Trophoblast cell (in vitro differentiated cells and primary cell): ENCODE measurements around the gene LRIT1.

Experiments
- DNase-seq, 2 donors: peaks; one replicate each; pipeline ENCODE4 v3.0.0-alpha.2; 2016
- H2AFZ ChIP-seq: 2 replicates; pipeline ENCODE4 v1.6.1; 2013; ENCODE audit warnings: low read length, moderate library complexity, mild to moderate bottlenecking; ENCODE audit not compliant: insufficient read depth, poor library complexity
- H2AK5ac ChIP-seq: 2 replicates; pipeline ENCODE4 v1.6.1; 2013; ENCODE audit warnings: mild to moderate bottlenecking, low read length
- H2BK120ac ChIP-seq: 2 replicates; pipeline ENCODE4 v1.6.1; 2013; ENCODE audit warnings: low read length, mild to moderate bottlenecking, moderate library complexity; ENCODE audit not compliant: insufficient read depth, poor library complexity
- H2BK12ac ChIP-seq: 2 replicates; pipeline ENCODE4 v1.6.1; 2013; ENCODE audit warnings: mild to moderate bottlenecking, low read length, moderate library complexity
- H2BK5ac ChIP-seq: 2 replicates; pipeline ENCODE4 v1.6.1; 2013; ENCODE audit warnings: low read length, low read depth, moderate library complexity, mild to moderate bottlenecking; ENCODE audit not compliant: poor library complexity
- H3K14ac ChIP-seq: 2 replicates; pipeline ENCODE4 v1.6.1; 2013; ENCODE audit warnings: mild to moderate bottlenecking, low read length
- H3K18ac ChIP-seq: 2 replicates; pipeline ENCODE4 v1.6.1; 2013; ENCODE audit warnings: mild to moderate bottlenecking, low read length
- H3K23ac ChIP-seq: 2 replicates; pipeline ENCODE4 v1.6.1; 2013; ENCODE audit warnings: low read length
- H3K27ac ChIP-seq: 2 replicates; pipeline ENCODE4 v1.5.1; 2013; ENCODE audit warnings: low read depth, mild to moderate bottlenecking, inconsistent platforms, low read length, moderate library complexity
- H3K27me3 ChIP-seq: 2 replicates; pipeline ENCODE4 v1.6.1; 2013; ENCODE audit warnings: inconsistent platforms, mild to moderate bottlenecking, low read length, moderate library complexity; ENCODE audit not compliant: insufficient read depth
- H3K36me3 ChIP-seq, 2 experiments: 1 replicate in 1 of 2; 2 replicates in 1 of 2; pipeline ENCODE4 v1.6.1; 2013; ENCODE audit warnings: low read length in 2 of 2, mild to moderate bottlenecking in 2 of 2, moderate library complexity in 1 of 2; ENCODE audit not compliant: insufficient read depth in 2 of 2, control insufficient read depth in 1 of 2
- H3K4ac ChIP-seq: 2 replicates; pipeline ENCODE4 v1.6.1; 2013; ENCODE audit warnings: low read depth, mild to moderate bottlenecking, low read length, moderate library complexity
- H3K4me1 ChIP-seq, 2 experiments: 1 replicate in 1 of 2; 2 replicates in 1 of 2; pipeline ENCODE4 v1.6.1; 2013; ENCODE audit warnings: low read length in 2 of 2, mild to moderate bottlenecking in 2 of 2, moderate library complexity in 1 of 2; ENCODE audit not compliant: insufficient read depth in 2 of 2, control insufficient read depth in 1 of 2
- H3K4me2 ChIP-seq: 2 replicates; pipeline ENCODE4 v1.6.1; 2013; ENCODE audit warnings: inconsistent platforms, mild to moderate bottlenecking, low read length, moderate library complexity
- H3K4me3 ChIP-seq: 2 replicates; pipeline ENCODE4 v1.5.1; 2013; ENCODE audit warnings: mild to moderate bottlenecking, low read depth, low read length, inconsistent platforms
- H3K79me1 ChIP-seq: one replicate; pipeline ENCODE4 v1.6.1; 2013; ENCODE audit warnings: low read length
- H3K79me2 ChIP-seq: 2 replicates; pipeline ENCODE4 v1.6.1; 2013; ENCODE audit warnings: low read length, mild to moderate bottlenecking; ENCODE audit not compliant: control insufficient read depth, insufficient read depth, poor library complexity
- H3K9ac ChIP-seq: 2 replicates; pipeline ENCODE4 v1.6.1; 2013; ENCODE audit warnings: mild to moderate bottlenecking, low read length
- H3K9me3 ChIP-seq: 2 replicates; pipeline ENCODE4 v1.6.1; 2013; ENCODE audit warnings: low read depth, mild to moderate bottlenecking, control low read depth, inconsistent platforms, low read length; ENCODE audit not compliant: insufficient read depth
- H4K12ac ChIP-seq: 2 replicates; pipeline ENCODE4 v1.6.1; 2013; ENCODE audit warnings: low read depth, mild to moderate bottlenecking, low read length, moderate library complexity
- H4K8ac ChIP-seq: 2 replicates; pipeline ENCODE4 v1.6.1; 2013; ENCODE audit warnings: low read depth, mild to moderate bottlenecking, low read length, moderate library complexity
- H4K91ac ChIP-seq: one replicate; pipeline ENCODE4 v1.6.1; 2013; ENCODE audit warnings: low read depth, mild to moderate bottlenecking, low read length, moderate library complexity
- WGBS: extraction: QIAGEN DNeasy Blood & Tissue Kit; methylation state at CpG from one replicate; pipeline ENCODE4 v1.1.7; 2013; ENCODE audit warnings: missing lambda C conversion rate; ENCODE audit not compliant: insufficient read length, insufficient coverage; ENCODE audit errors: extremely low coverage; 5-methylcytosine and 5-hydroxymethylcytosine counted together

The LRIT1 gene

GRCh38 chr10:84205853-84206525 lies 35.4 kb downstream of the LRIT1 start:
- H3K27me3 ChIP-seq: no peaks in the 10 kb centered on the region
- H3K4ac ChIP-seq: no peak overlapping the region
- no peak overlapping the region for H2BK12ac ChIP-seq
- no peaks in the 10 kb centered on the region for H3K9me3 ChIP-seq
- H3K4me3 ChIP-seq: no peak overlapping the region
- no peak overlapping the region for H2BK120ac ChIP-seq
- H3K14ac ChIP-seq: no peak overlapping the region
- no peak overlapping the region for H2AFZ ChIP-seq
- no peaks in the 10 kb centered on the region for H3K4me1 ChIP-seq
- H3K79me1 ChIP-seq: no peaks in the 10 kb centered on the region
- no peak overlapping the region for H3K18ac ChIP-seq
- no peak for DNase-seq
- H3K23ac ChIP-seq: no peak overlapping the region
- H2AK5ac ChIP-seq: no peak overlapping the region
- no peaks in the 10 kb centered on the region for H3K36me3 ChIP-seq
- H4K12ac ChIP-seq: no peak overlapping the region
- WGBS: no CpG with 5 or more reads among the region's 6 CpGs
- H2BK5ac ChIP-seq: no peak overlapping the region
- H4K8ac ChIP-seq: no peak overlapping the region
- no peak overlapping the region for H4K91ac ChIP-seq
- no peak overlapping the region for H3K4me2 ChIP-seq
- no peak overlapping the region for H3K27ac ChIP-seq
- H3K79me2 ChIP-seq: no peaks in the 10 kb centered on the region
- H3K9ac ChIP-seq: no peak overlapping the region

- H3K79me2 ChIP-seq: no peaks in the 10 kb centered on the region
- H3K23ac ChIP-seq: no peak overlapping the region
- H3K27me3 ChIP-seq: no peaks in the 10 kb centered on the region
- H3K4me2 ChIP-seq: no peak overlapping the region
- no CpG with 5 or more reads among the region's 8 CpGs for WGBS
- no peak overlapping the region for H3K27ac ChIP-seq
- H3K14ac ChIP-seq: no peak overlapping the region
- no peak overlapping the region for H4K91ac ChIP-seq
- DNase-seq: peak; percentile 34 to 68
- no peak overlapping the region for H2AFZ ChIP-seq
- H3K18ac ChIP-seq: no peak overlapping the region
- H2BK12ac ChIP-seq: no peak overlapping the region
- no peak overlapping the region for H2AK5ac ChIP-seq
- no peaks in the 10 kb centered on the region for H3K79me1 ChIP-seq
- no peak overlapping the region for H2BK120ac ChIP-seq
- H3K36me3 ChIP-seq: no peaks in the 10 kb centered on the region
- H3K9me3 ChIP-seq: no peaks in the 10 kb centered on the region
- no peaks in the 10 kb centered on the region for H3K4me1 ChIP-seq
- no peak overlapping the region for H3K9ac ChIP-seq
- H4K8ac ChIP-seq: no peak overlapping the region
- H2BK5ac ChIP-seq: no peak overlapping the region
- H4K12ac ChIP-seq: no peak overlapping the region
- H3K4ac ChIP-seq: no peak overlapping the region
- no peak overlapping the region for H3K4me3 ChIP-seq
These were observed 36.1 kb downstream of the LRIT1 start for GRCh38 chr10:84205049-84205852.

DNA sequence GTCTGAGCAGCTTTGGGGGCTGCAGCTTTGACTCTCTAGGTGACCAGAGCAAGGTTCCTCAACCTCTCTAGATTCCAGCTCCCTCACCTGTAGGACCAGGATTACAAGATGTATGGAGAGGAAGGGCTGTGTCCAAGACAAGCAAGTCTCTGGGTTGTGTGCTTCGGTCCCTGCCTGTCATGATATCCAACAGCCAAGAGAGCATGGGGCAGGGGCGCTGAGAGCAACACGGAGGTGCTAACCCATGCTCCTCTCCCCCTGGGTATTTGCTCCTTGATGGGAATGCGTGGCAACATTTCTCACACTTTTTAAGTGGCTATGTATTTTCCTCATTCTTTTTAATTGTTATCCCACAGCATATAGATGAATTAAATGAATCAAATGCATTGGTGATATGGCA lies 36.7 kb downstream of the LRIT1 start:
- H4K12ac ChIP-seq: no peak overlapping the region
- H3K4me2 ChIP-seq: no peak overlapping the region
- no peaks in the 10 kb centered on the region for H3K27me3 ChIP-seq
- H3K4ac ChIP-seq: no peak overlapping the region
- no peak overlapping the region for H4K91ac ChIP-seq
- no peak overlapping the region for H2BK12ac ChIP-seq
- no peak overlapping the region for H2AFZ ChIP-seq
- no peaks in the 10 kb centered on the region for H3K79me2 ChIP-seq
- no peaks in the 10 kb centered on the region for H3K4me1 ChIP-seq
- no peak overlapping the region for H4K8ac ChIP-seq
- H3K4me3 ChIP-seq: no peak overlapping the region
- no peak for DNase-seq
- no CpG with 5 or more reads among the region's 4 CpGs for WGBS
- H3K9ac ChIP-seq: no peak overlapping the region
- no peaks in the 10 kb centered on the region for H3K79me1 ChIP-seq
- H2BK120ac ChIP-seq: no peak overlapping the region
- H2AK5ac ChIP-seq: no peak overlapping the region
- H2BK5ac ChIP-seq: no peak overlapping the region
- no peak overlapping the region for H3K23ac ChIP-seq
- no peak overlapping the region for H3K27ac ChIP-seq
- H3K9me3 ChIP-seq: no peaks in the 10 kb centered on the region
- H3K18ac ChIP-seq: no peak overlapping the region
- H3K14ac ChIP-seq: no peak overlapping the region
- no peaks in the 10 kb centered on the region for H3K36me3 ChIP-seq

DNA sequence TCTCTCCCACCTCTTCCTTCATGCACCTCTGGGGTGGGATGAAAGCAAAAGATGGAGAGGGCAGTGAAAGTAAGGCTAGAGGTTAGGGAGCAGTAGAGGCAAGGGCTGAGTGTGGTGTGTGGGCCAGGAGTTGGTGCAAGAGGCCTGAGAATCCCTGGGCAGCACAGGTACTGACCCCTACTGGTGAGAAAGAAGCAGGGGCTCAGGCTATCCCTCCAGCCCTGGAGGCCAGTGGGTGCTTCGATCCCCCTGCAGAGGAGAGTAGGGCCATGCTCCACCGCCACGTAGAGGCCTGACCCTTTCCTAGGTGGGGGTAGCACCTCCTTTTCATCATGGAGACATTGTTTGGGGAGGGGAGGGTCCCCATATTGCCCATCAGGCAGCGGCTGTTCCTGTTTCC lies 37.2 kb downstream of the LRIT1 start:
- no peak overlapping the region for H2BK5ac ChIP-seq
- H3K23ac ChIP-seq: no peak overlapping the region
- no peak overlapping the region for H3K9ac ChIP-seq
- no peak overlapping the region for H2BK12ac ChIP-seq
- no peak overlapping the region for H3K4me3 ChIP-seq
- no peak overlapping the region for H2AK5ac ChIP-seq
- H3K27me3 ChIP-seq: no peaks in the 10 kb centered on the region
- H4K12ac ChIP-seq: no peak overlapping the region
- no peaks in the 10 kb centered on the region for H3K9me3 ChIP-seq
- WGBS: no CpG with 5 or more reads among the region's 4 CpGs
- no peak overlapping the region for H4K91ac ChIP-seq
- H3K18ac ChIP-seq: no peak overlapping the region
- no peak for DNase-seq
- H2AFZ ChIP-seq: no peak overlapping the region
- no peak overlapping the region for H3K4ac ChIP-seq
- H3K14ac ChIP-seq: no peak overlapping the region
- H2BK120ac ChIP-seq: no peak overlapping the region
- H3K27ac ChIP-seq: no peak overlapping the region
- no peak overlapping the region for H3K4me2 ChIP-seq
- no peak overlapping the region for H4K8ac ChIP-seq
- no peaks in the 10 kb centered on the region for H3K4me1 ChIP-seq
- no peaks in the 10 kb centered on the region for H3K36me3 ChIP-seq
- no peaks in the 10 kb centered on the region for H3K79me2 ChIP-seq
- no peaks in the 10 kb centered on the region for H3K79me1 ChIP-seq
